NT2/D1 (cell line): Measurements from ENCODE around the gene TBX2.

Source experiments
- SUZ12 ChIP-seq: IDR thresholded peaks from 2 replicates; pipeline ENCODE4 v1.6.1; 2011; ENCODE audit not compliant: insufficient read length, insufficient read depth; ENCODE audit errors: extremely low read depth
- YY1 ChIP-seq: IDR thresholded peaks from 2 replicates; pipeline ENCODE4 v1.6.1; 2011; ENCODE audit not compliant: insufficient read length, insufficient read depth
- ZNF274 ChIP-seq: IDR thresholded peaks from 2 replicates; pipeline ENCODE4 v1.6.1; 2011; ENCODE audit warnings: mild to moderate bottlenecking, low read depth, low read length

DNA sequence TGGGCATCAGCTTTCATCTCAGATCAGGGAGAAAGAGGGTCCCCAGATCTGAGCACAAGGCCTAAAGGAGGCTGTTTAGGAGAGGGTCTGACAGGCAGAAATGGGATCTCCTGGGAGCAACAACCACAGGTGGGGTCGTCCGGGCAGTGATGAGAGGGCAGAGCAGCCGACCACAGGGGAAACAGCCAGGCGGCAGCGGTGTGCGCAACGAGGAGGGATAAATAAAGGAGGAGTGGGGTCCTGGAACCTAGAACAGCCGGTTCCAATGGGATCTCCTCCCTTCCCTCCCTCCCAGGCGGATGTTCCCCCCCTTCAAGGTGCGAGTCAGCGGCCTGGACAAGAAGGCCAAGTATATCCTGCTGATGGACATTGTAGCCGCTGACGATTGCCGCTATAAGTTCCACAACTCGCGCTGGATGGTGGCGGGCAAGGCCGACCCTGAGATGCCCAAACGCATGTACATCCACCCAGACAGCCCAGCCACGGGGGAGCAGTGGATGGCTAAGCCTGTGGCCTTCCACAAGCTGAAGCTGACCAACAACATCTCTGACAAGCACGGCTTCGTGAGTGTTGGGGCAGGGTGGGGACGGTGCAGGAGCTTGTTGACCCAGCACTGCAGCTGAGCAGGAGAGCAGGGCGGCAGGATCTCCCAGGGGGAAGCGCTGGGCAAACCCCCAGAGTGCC is 1.9 kb downstream of the TBX2 start:
- no peak for TF ChIP-seq YY1
- TF ChIP-seq ZNF274 = no peak
- TF ChIP-seq SUZ12 = peak; percentile 73
